ENCODE results near the gene PLCB1. TPM values are rescaled to one million over a fixed set of nuclear protein-coding genes. Genes with fewer than 3 reads are reported as not detected.

The PLCB1 gene
- total and polyA plus RNA-seq, 2 of the 4 experiments (the other 2 are of a cell fraction) = 5.6 to 16.1 TPM

GRCh38 chr20:8788275-8788674 is 656.2 kb downstream of the PLCB1 start:
- no peaks in the 10 kb centered on the region for H3K36me3 ChIP-seq (ENCODE audit: control insufficient read depth, insufficient read depth, low read length)
- H3K4ac ChIP-seq (ENCODE audit: low read depth, low read length) = no peak overlapping the region
- TF ChIP-seq MAZ (IDR thresholded peaks at IDR 0.05; ENCODE audit: borderline replicate concordance, low read depth, low read length) (no peak), CEBPB (IDR thresholded peaks at IDR 0.05; ENCODE audit: low read depth, low read length) (peak; percentile 45), SMC3 (IDR thresholded peaks at IDR 0.05; ENCODE audit: low read depth, low read length) (no peak)
- CTCF ChIA-PET = interaction anchor here (1.4 kb wide), 1 partner anchor 15 kb away, joined by 4 read pairs; no protein-coding TSS in a partner anchor
- H2BK5ac ChIP-seq (ENCODE audit: low read depth, low read length, poor library complexity, severe bottlenecking) = no peak overlapping the region
- no peak overlapping the region for H4K91ac ChIP-seq (ENCODE audit: insufficient read depth, low read depth, low read length)
- no peak overlapping the region for H3K4me3 ChIP-seq (ENCODE audit: insufficient read depth, low read depth, low read length)
- no CpG with 5 or more reads among the region's 2 CpGs for WGBS, 2 experiments (ENCODE audit: extremely low coverage in 2 of 2, insufficient read length in 1 of 2)
- H2AK5ac ChIP-seq (ENCODE audit: low read depth, low read length) = no peak overlapping the region
- no peaks in the 10 kb centered on the region for H3K27me3 ChIP-seq (ENCODE audit: control insufficient read depth, insufficient read depth, low read length)
- no peak overlapping the region for H3K27ac ChIP-seq (ENCODE audit: insufficient read depth, low read length)
- no peak overlapping the region for H3K18ac ChIP-seq (ENCODE audit: low read depth, low read length)
- no peak overlapping the region for H4K8ac ChIP-seq (ENCODE audit: low read depth in 2 of 2, low read length in 2 of 2)
- H3K14ac ChIP-seq (replicated peaks; ENCODE audit: low read depth, low read length) = no peak overlapping the region
- H3K4me1 ChIP-seq (ENCODE audit: control insufficient read depth, insufficient read depth, low read length) = no peaks in the 10 kb centered on the region
- no peak overlapping the region for H3K23ac ChIP-seq (ENCODE audit: low read depth, low read length)
- intact Hi-C loops (cut with micrococcal nuclease) (no loop called here), dilution Hi-C loops (cut with HindIII; ENCODE audit: low sequenced_read_pairs, unreplicated experiment) (no loop called here), in situ Hi-C loops (cut with MboI; ENCODE audit: low sequenced_read_pairs) (no loop called here)
- H4K20me1 ChIP-seq (ENCODE audit: insufficient read depth, low read length) = no peaks in the 10 kb centered on the region
- no peaks in the 10 kb centered on the region for H3K79me1 ChIP-seq (ENCODE audit: low read depth in 1 of 2, low read length in 2 of 2)
- POLR2A ChIA-PET (ENCODE audit: unreplicated experiment) = no interaction called here
- no peak overlapping the region for H3K9ac ChIP-seq (ENCODE audit: low read depth, low read length)
- H4K5ac ChIP-seq (ENCODE audit: low read depth, low read length) = no peak overlapping the region
- no peaks in the 10 kb centered on the region for H3K9me1 ChIP-seq (ENCODE audit: insufficient read depth, low read length)
- H2BK20ac ChIP-seq (ENCODE audit: low read depth, low read length) = no peak overlapping the region
- ATAC-seq (ENCODE audit: low read depth) (no peak), DNase-seq (no peak)
- H2AK9ac ChIP-seq (replicated peaks; ENCODE audit: low read depth, low read length, poor library complexity) = no peak overlapping the region
- no peak overlapping the region for H3K56ac ChIP-seq (ENCODE audit: extremely low read depth, insufficient read depth, low read length)
- no peaks in the 10 kb centered on the region for H3K9me3 ChIP-seq (ENCODE audit: control insufficient read depth, insufficient read depth, low read length)
- no TSS peak for BruUV-seq (replicated peaks)
- H2AFZ ChIP-seq (replicated peaks; ENCODE audit: low read length, poor library complexity) = no peak overlapping the region
- no peak overlapping the region for H2BK120ac ChIP-seq (ENCODE audit: low read depth, low read length)
- no peak overlapping the region for H2BK15ac ChIP-seq (ENCODE audit: low read depth, low read length)
- H3K4me2 ChIP-seq (ENCODE audit: low read depth, low read length) = no peak overlapping the region
